OCI-LY7 (cell line): ENCODE results near the gene CCDC43. TPM values are rescaled to one million over a fixed set of nuclear protein-coding genes. Genes with fewer than 3 reads are reported as not detected.

Experiments
- BruUV-seq: library from RNA; stranded (reverse); fragments of 400-500 nt; replicated peaks from 2 replicates; lab custom pipeline; 2021; lab: Mats Ljungman, UMichigan
- CTCF ChIA-PET: fragments of 300-600 bp; sonication (Branson Sonifier 250); formaldehyde crosslinking; loops from one replicate; lab custom pipeline; 2022; ENCODE audit warnings: antibody characterized with exemption; ENCODE audit not compliant: unreplicated experiment; lab: Charles Lee
- POLR2A ChIA-PET: fragments of 300-600 bp; sonication (Branson Sonifier 250); formaldehyde crosslinking; loops from one replicate; lab custom pipeline; 2022; ENCODE audit warnings: antibody characterized with exemption; lab: Charles Lee
- DNase-seq: peaks from one replicate; pipeline ENCODE4 v3.0.0-alpha.2; 2015; ENCODE audit warnings: low spot score
- H2AFZ ChIP-seq: fragments of 200-600 bp; sonication (generic), shearing (Covaris generic); 2 replicates; pipeline ENCODE4 v1.6.1; 2014; ENCODE audit warnings: mild to moderate bottlenecking, antibody characterized with exemption, low read length, moderate library complexity
- H3K27ac ChIP-seq: fragments of 200-600 bp; sonication (generic); 2 replicates; pipeline ENCODE4 v1.5.1; 2014; ENCODE audit warnings: mixed run types, low read depth, mild to moderate bottlenecking, moderate library complexity, low read length, inconsistent platforms; ENCODE audit not compliant: poor library complexity, severe bottlenecking
- H3K36me3 ChIP-seq: fragments of 200-600 bp; sonication (generic); 2 replicates; pipeline ENCODE4 v1.6.1; 2014; ENCODE audit warnings: mild to moderate bottlenecking, antibody characterized with exemption, low read length, moderate library complexity, mixed read lengths; ENCODE audit not compliant: insufficient read depth
- H3K4me1 ChIP-seq: fragments of 200-600 bp; sonication (generic); 2 replicates; pipeline ENCODE4 v1.5.1; 2014; ENCODE audit warnings: mild to moderate bottlenecking, low read length; ENCODE audit not compliant: insufficient read depth, poor library complexity, severe bottlenecking
- H3K4me2 ChIP-seq: fragments of 200-600 bp; sonication (generic); 2 replicates; pipeline ENCODE4 v1.6.1; 2014; ENCODE audit warnings: mild to moderate bottlenecking, low read length
- H3K4me3 ChIP-seq: fragments of 200-600 bp; sonication (generic); 2 replicates; pipeline ENCODE4 v1.5.1; 2014; ENCODE audit warnings: mild to moderate bottlenecking, low read depth, low read length; ENCODE audit not compliant: poor library complexity, severe bottlenecking
- H3K79me2 ChIP-seq: fragments of 200-600 bp; sonication (generic); 2 replicates; pipeline ENCODE4 v1.6.1; 2016; ENCODE audit warnings: low read depth, mild to moderate bottlenecking, low read length, moderate library complexity, mixed read lengths; ENCODE audit not compliant: insufficient read depth
- H3K9me2 ChIP-seq: fragments of 200-600 bp; sonication (generic); 2 replicates; pipeline ENCODE4 v1.6.1; 2016; ENCODE audit warnings: mild to moderate bottlenecking, low read length, mixed read lengths; ENCODE audit not compliant: insufficient read depth
- H3K9me3 ChIP-seq: fragments of 200-600 bp; sonication (generic); 2 replicates; pipeline ENCODE4 v1.6.1; 2014; ENCODE audit warnings: mild to moderate bottlenecking, mixed run types, low read length, mixed read lengths
- H4K20me1 ChIP-seq: fragments of 200-600 bp; sonication (generic); 2 replicates; pipeline ENCODE4 v1.6.1; 2014; ENCODE audit warnings: mild to moderate bottlenecking, antibody characterized with exemption, low read length, moderate library complexity, mixed read lengths; ENCODE audit not compliant: insufficient read depth
- EZH2phosphoT487 ChIP-seq: fragments of 200-600 bp; sonication (generic); IDR thresholded peaks from 2 replicates; pipeline ENCODE4 v1.6.1; 2018; ENCODE audit warnings: low read depth, borderline replicate concordance, mild to moderate bottlenecking, mixed run types, antibody characterized with exemption, low read length, moderate library complexity, mixed read lengths
- intact Hi-C: fragments of 100-400 bp; cut with micrococcal nuclease; formaldehyde crosslinking; loops from one replicate; pipeline ENCODE4 v1.10.0; 2022; ENCODE audit not compliant: unreplicated experiment
- total RNA-seq, 2 experiments: library from RNA; depleted of rRNA in 1 of 2; stranded (reverse); fragments of >200 nt in 1 of 2; shearing (Covaris generic) in 1 of 2; gene quantifications; 2 replicates each; pipeline ENCODE4 v1.2.3, GENCODE V29; 2014 to 2022
- TF ChIP-seq, protein P1 (sequence below): fragments of 200-600 bp; sonication (generic); conservative IDR thresholded peaks from 2 replicates; pipeline ENCODE4 v1.5.1; 2014; ENCODE audit warnings: mild to moderate bottlenecking, antibody characterized with exemption, low read length, moderate library complexity, mixed read lengths

Gene CCDC43
- total RNA-seq, 2 experiments from 2014 or later = 33.2 to 35.6 TPM

DNA sequence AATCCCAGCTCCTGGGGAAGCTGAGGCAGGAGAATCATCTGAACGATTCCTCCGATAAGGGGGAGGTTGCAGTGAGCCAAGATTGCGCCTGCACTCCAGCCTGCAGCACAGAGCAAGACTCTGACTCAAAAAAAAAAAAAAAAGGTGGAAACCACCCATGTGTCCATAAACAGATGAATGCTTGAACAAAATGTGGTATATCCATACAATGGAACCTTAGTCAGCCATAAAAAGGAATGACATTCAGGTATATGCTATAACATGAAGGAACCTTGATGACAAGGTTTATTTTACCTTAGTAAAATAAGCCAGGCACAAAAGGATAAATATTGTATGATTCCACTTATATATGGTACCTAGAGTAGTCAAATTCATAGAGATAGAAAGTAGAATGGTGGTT, 36.2 kb downstream of the CCDC43 start:
- no peaks in the 10 kb centered on the region for H3K4me1 ChIP-seq
- BruUV-seq = no TSS peak
- DNase-seq = no peak
- H3K4me3 ChIP-seq = no peak overlapping the region
- H3K4me2 ChIP-seq = no peak overlapping the region
- TF ChIP-seq EZH2phosphoT487 = no peak
- TF ChIP-seq, protein P1, sequence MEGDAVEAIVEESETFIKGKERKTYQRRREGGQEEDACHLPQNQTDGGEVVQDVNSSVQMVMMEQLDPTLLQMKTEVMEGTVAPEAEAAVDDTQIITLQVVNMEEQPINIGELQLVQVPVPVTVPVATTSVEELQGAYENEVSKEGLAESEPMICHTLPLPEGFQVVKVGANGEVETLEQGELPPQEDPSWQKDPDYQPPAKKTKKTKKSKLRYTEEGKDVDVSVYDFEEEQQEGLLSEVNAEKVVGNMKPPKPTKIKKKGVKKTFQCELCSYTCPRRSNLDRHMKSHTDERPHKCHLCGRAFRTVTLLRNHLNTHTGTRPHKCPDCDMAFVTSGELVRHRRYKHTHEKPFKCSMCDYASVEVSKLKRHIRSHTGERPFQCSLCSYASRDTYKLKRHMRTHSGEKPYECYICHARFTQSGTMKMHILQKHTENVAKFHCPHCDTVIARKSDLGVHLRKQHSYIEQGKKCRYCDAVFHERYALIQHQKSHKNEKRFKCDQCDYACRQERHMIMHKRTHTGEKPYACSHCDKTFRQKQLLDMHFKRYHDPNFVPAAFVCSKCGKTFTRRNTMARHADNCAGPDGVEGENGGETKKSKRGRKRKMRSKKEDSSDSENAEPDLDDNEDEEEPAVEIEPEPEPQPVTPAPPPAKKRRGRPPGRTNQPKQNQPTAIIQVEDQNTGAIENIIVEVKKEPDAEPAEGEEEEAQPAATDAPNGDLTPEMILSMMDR = no peak
- H3K27ac ChIP-seq = no peak overlapping the region
- H3K9me2 ChIP-seq = no peaks in the 10 kb centered on the region
- ChIA-PET CTCF (no interaction called here), POLR2A (no interaction called here)
- no peaks in the 10 kb centered on the region for H4K20me1 ChIP-seq
- H2AFZ ChIP-seq = no peak overlapping the region
- H3K79me2 ChIP-seq = no peaks in the 10 kb centered on the region
- H3K9me3 ChIP-seq = no peaks in the 10 kb centered on the region
- no peaks in the 10 kb centered on the region for H3K36me3 ChIP-seq
- intact Hi-C loops = no loop called here

DNA sequence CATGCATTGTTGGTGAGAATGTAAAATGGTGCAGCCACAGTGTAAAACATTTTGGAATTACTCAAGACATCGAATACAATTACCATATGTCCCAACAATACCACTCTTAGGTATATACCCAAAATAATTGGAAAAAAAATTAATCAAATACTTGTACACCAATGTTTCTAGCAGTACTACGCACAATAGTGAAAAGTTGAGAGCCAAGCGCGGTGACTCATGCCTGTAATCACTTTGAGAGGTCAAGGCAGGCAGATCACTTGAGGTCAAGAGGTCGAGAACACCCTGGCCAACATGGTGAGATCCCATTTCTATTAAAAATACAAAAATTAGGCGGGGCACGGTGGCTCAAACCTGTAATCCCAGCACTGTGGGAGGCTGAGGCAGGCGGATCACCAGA, 36.8 kb downstream of the CCDC43 start:
- no peak for DNase-seq
- intact Hi-C loops = no loop called here
- Histone ChIP-seq H3K79me2 (no peaks in the 10 kb centered on the region), H3K27ac (no peak overlapping the region), H3K9me2 (no peaks in the 10 kb centered on the region), H4K20me1 (no peaks in the 10 kb centered on the region), H3K4me1 (no peaks in the 10 kb centered on the region), H3K4me2 (no peak overlapping the region), H3K4me3 (no peak overlapping the region), H2AFZ (no peak overlapping the region), H3K36me3 (no peaks in the 10 kb centered on the region), H3K9me3 (no peaks in the 10 kb centered on the region)
- ChIA-PET CTCF (no interaction called here), POLR2A (no interaction called here)
- BruUV-seq = no TSS peak
- TF ChIP-seq EZH2phosphoT487 = no peak
- TF ChIP-seq, protein P1 = no peak

DNA sequence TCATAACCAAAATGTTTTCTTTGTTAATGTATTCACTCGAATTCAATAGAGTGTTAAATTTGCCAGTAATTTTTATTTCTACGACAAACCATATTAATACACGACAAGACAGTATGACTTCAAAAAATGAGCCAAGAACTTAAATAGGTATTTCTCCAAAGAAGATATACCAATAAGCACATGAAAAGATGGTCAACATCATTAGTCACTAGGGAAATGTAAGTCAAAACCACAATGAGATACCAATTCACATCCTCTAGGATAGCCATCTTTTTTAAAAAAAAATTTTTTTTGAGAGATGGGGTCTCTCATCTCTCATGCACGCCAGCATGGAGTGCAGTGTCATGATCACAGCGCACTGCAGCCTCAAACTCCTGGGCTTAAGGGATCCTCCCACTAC, 38.3 kb downstream of the CCDC43 start:
- Histone ChIP-seq H3K27ac (no peak overlapping the region), H2AFZ (no peak overlapping the region), H3K4me3 (no peak overlapping the region), H3K79me2 (no peaks in the 10 kb centered on the region), H3K9me2 (no peaks in the 10 kb centered on the region), H3K4me2 (no peak overlapping the region), H3K9me3 (no peaks in the 10 kb centered on the region), H4K20me1 (no peaks in the 10 kb centered on the region), H3K4me1 (no peaks in the 10 kb centered on the region), H3K36me3 (no peaks in the 10 kb centered on the region)
- intact Hi-C loops = no loop called here
- no TSS peak for BruUV-seq
- TF ChIP-seq EZH2phosphoT487 = no peak
- TF ChIP-seq, protein P1 = no peak
- ChIA-PET CTCF (no interaction called here), POLR2A (interaction anchor here (0.7 kb wide), 1 partner anchor 143 kb away, joined by 3 read pairs; no protein-coding TSS in a partner anchor)
- DNase-seq = no peak
